Left hindlimb (tissue), 1 donor: ENCODE data around the gene SNX21.
"Not testable (repeated sequence)": the region's sequence is repeated elsewhere in the genome, so short reads cannot be mapped to it uniquely, and the experiment has no call there.

ENCODE experiments used
- DNase-seq: peaks from one replicate; pipeline ENCODE4 v3.0.0-alpha.2; 2018

The SNX21 gene

GRCh38 chr20:45823949-45824835 is 9.4 kb upstream of the SNX21 start:
- no peak for DNase-seq

GRCh38 chr20:45826381-45827019 is 7.1 kb upstream of the SNX21 start:
- peak; percentile 60 for DNase-seq

- DNase-seq: no peak
These were observed 6.5 kb upstream of the SNX21 start, which contains the start of gene TNNC2 for GRCh38 chr20:45827030-45827652. TNNC2 (minus strand) TSS chr20:45827312; CDS start chr20:45827248, 64 bp downstream.

GRCh38 chr20:45827712-45828111 is 5.9 kb upstream of the SNX21 start:
- DNase-seq: no peak

- DNase-seq: peak; percentile 76
These were observed 5.0 kb upstream of the SNX21 start for GRCh38 chr20:45828589-45828988.

- DNase-seq: not testable (repeated sequence)
These were observed 3.9 kb upstream of the SNX21 start for GRCh38 chr20:45829673-45830106.

- no peak for DNase-seq
These were observed 980 bp upstream of the SNX21 start for GRCh38 chr20:45832619-45833018.

- DNase-seq: peak; percentile 88
These were observed 541 bp downstream of the SNX21 start for GRCh38 chr20:45833883-45834796.

GRCh38 chr20:45834797-45835161 is 1.2 kb downstream of the SNX21 start:
- peak; percentile 25 for DNase-seq

GRCh38 chr20:45835329-45835765 is 1.7 kb downstream of the SNX21 start:
- no peak for DNase-seq

GRCh38 chr20:45835825-45836224 is 2.2 kb downstream of the SNX21 start:
- DNase-seq: no peak

GRCh38 chr20:45836841-45837240 is 3.2 kb downstream of the SNX21 start:
- DNase-seq: no peak

- DNase-seq: no peak
These were observed 7.2 kb downstream of the SNX21 start for GRCh38 chr20:45840700-45841198.

- DNase-seq: no peak
These were observed 8.0 kb downstream of the SNX21 start for GRCh38 chr20:45841407-45842129.

GRCh38 chr20:45842169-45842812 is 8.7 kb downstream of the SNX21 start:
- DNase-seq: no peak

- no peak for DNase-seq
These were observed 9.9 kb downstream of the SNX21 start for GRCh38 chr20:45843506-45843905.

GRCh38 chr20:45845452-45845851 is 11.9 kb downstream of the SNX21 start:
- DNase-seq: no peak

GRCh38 chr20:45848421-45848820 is 14.8 kb downstream of the SNX21 start:
- no peak for DNase-seq

- DNase-seq: no peak
These were observed 15.5 kb downstream of the SNX21 start for GRCh38 chr20:45848969-45849582.

GRCh38 chr20:45850238-45850637 is 16.6 kb downstream of the SNX21 start:
- no peak for DNase-seq

- DNase-seq: no peak
These were observed 17.3 kb downstream of the SNX21 start for GRCh38 chr20:45850926-45851325.
